GM18526 (cell line): Measurements from ENCODE around the gene MVB12B.

Experiments
- POLR2A ChIP-seq: IDR thresholded peaks from 3 replicates; pipeline ENCODE4 v1.6.1; 2011; ENCODE audit not compliant: insufficient read length; ENCODE audit errors: extremely low read depth

Gene MVB12B

DNA sequence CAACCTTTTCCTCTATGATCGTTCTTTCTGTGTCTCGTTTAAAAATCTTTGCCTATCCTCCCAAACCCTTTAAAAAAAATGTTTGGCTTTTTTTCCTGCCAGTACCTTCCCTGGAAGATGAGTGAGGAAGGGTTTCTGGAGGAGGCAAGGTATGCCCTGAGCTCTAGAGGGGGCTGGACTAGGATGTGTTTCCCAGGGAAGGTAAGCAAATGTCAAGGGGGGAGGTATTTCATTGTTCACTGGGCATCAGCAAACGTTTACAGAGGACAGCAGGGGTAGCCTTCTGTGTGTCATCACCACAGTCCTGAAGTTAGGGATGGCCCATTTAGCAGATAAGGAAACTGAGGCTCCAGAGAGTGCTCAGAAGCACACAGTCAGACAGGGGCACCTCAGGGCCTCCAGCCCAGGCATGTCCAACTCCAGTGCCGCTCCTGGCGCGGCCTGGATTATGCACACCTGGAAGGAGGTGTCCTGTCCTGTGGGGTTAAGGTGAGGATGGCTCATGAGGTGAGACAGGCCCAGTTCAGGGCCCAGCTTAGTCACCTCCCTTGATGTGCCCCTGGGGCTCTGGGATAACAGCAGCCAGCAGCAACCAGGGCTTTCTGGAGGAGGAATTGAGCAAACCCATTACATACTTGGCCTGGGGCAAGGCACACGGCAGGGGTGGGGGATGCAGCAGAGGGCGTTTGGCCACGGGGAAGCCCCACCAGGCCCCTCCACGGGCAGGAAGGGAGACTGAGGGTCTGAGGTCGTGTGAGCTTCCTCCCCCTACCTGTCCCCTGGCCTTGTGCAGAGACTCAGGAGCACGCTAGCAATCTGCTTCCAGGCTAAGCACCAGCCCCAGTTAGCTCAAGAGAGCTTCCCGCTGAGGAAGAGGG is 186.8 kb downstream of the MVB12B start:
- TF ChIP-seq POLR2A, result no peak

GRCh38 chr9:126514037-126514821 is 187.6 kb downstream of the MVB12B start:
- TF ChIP-seq POLR2A, result no peak

- TF ChIP-seq POLR2A, result no peak
Measured at GRCh38 chr9:126515001-126515872, 188.6 kb downstream of the MVB12B start.

DNA sequence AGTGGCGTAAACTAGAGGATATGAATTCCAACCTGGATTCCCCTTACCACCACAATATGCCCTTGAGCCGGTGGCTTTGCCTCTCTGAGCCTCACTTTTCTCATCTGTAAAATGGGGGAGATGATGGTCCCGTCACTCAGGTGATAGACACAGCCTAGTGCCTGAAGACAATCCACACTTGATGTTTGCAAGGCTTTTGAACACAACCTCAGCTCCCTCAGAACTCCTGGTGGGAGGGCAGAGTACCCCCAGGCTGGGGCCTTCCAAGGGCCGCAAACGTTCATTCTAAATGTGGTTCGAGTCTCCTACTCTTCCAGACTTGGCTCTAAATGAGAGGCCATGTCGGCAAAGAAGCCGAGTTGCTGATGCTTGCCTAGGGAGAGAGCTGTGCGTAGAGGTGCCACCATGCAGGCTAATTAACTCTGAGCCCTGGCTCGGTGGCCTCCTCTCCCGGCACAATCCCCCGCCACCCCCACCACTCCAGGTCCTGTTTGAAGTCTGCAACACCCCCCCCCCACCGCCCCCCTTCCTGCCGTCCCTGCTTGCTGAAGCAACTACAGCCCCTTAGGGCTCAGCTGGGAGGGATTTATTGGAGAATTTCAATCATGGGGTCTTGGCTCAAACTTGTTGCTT is 189.4 kb downstream of the MVB12B start:
- no peak for TF ChIP-seq POLR2A

- TF ChIP-seq POLR2A, result no peak
Measured at GRCh38 chr9:126516561-126516935, 189.9 kb downstream of the MVB12B start.

- no peak for TF ChIP-seq POLR2A
Measured at GRCh38 chr9:126516936-126517832, 190.6 kb downstream of the MVB12B start.

- no peak for TF ChIP-seq POLR2A
Measured at GRCh38 chr9:126517833-126518356, 191.3 kb downstream of the MVB12B start.

- TF ChIP-seq POLR2A, result no peak
Measured at GRCh38 chr9:126518763-126519162, 192.1 kb downstream of the MVB12B start.

GRCh38 chr9:126519660-126520420 is 193.2 kb downstream of the MVB12B start:
- no peak for TF ChIP-seq POLR2A

DNA sequence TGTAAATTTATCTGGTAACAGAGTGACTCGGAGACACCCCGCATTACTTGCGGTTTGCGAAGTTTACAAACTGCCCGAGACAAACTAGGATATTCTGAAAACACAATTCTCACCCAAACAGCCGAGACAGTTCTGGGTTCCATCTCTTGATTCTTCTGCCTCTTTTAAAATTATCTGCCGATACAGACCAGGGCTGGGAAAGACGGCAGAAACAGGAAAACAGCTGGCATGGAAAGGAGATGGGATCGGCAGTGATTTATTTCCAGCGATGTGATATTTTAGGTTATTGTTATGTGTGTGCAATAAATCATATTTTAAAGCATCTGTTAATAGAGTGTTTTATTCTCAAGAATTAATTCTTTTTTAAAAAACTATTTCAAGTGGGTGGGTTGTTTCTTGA is 193.8 kb downstream of the MVB12B start:
- no peak for TF ChIP-seq POLR2A

- no peak for TF ChIP-seq POLR2A
Measured at GRCh38 chr9:126521089-126521488, 194.5 kb downstream of the MVB12B start.

DNA sequence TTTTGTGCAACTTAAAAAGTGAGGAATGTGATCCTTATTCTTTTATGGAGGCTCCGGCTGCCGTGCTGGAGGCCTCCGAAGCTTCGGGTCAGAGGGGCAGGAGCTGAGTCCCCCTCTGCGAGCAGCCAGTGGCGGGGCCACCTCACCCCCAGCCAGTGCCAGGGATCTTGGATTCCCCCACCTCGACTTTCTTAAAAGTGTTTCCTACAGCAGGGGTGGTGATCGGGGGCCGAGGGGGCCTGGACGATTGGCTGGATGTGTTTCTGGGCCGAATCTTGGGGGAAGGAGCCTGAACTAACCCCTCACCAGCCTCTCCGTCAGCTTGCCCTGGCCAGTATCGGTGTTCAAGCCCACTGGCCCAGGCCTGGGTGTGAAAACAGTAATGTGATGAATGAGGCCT is 194.9 kb downstream of the MVB12B start:
- no peak for TF ChIP-seq POLR2A

DNA sequence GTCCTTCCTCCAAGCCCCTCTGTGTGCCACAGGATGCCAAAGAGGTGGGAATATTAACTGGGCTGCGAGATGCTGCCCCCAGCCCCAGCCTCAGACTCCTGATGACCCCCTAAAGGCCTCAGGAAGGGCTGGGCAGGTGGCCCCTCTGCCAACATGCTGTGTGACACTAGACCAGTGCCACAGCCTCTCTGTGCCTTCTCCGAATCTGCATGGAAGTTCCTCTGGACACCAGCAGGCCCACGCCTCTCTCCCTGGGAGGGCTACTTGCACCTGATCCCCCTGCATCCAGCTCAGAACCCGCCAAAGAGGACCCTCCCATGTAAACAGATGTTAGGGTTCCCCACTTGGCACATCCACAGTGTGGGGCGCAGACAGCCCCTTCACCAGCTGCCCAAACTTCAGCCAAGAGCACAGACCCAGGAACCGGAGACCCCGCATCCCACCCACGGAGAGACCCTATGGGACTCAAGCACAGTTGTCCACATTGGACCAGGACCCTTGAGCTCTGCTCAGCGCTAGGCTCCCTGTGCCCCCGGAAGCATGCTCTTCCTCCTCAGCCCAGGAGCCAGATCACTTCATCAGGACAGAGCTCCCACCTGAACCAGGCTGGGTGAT is 195.5 kb downstream of the MVB12B start:
- no peak for TF ChIP-seq POLR2A
